GM12892 (cell line): Measurements from ENCODE around the gene OS9.

Experiments used
- POLR2A ChIP-seq: IDR thresholded peaks from 2 replicates; pipeline ENCODE4 v1.6.1; 2011; ENCODE audit warnings: low read depth, low read length, control low read depth
- TAF1 ChIP-seq: IDR thresholded peaks from 2 replicates; pipeline ENCODE4 v1.6.1; 2011; ENCODE audit warnings: low read depth, mild to moderate bottlenecking, control low read depth, low read length, borderline replicate concordance

- TF ChIP-seq POLR2A (no peak), TAF1 (no peak)
These were observed 41.4 kb downstream of the OS9 start for GRCh38 chr12:57735198-57735855.
